Omental fat pad (tissue), 4 donors: ENCODE measurements around the gene GNMT. TPM values are rescaled to one million over a fixed set of nuclear protein-coding genes. Genes with fewer than 3 reads are reported as not detected.
A peak's percentile ranks its signal among the peaks of the same experiment; 100 is the strongest.

ENCODE experiments used
- ATAC-seq: fragments of 150-250 bp; one replicate; pipeline ENCODE4 v1.9.1; 2016; ENCODE audit warnings: mild to moderate bottlenecking, moderate library complexity; ENCODE audit not compliant: low FRiP score
- DNase-seq: peaks from one replicate; pipeline ENCODE4 v3.0.0-alpha.2; 2019; ENCODE audit warnings: low spot score
- CTCF ChIP-seq, 3 donors: fragments of 450-650 bp; IDR thresholded peaks; one replicate each; pipeline ENCODE4 v1.5.1; 2016 to 2017; ENCODE audit warnings: antibody characterized with exemption in 3 of 3, mild to moderate bottlenecking in 3 of 3, moderate library complexity in 2 of 3
- total RNA-seq, 4 donors: library from RNA; depleted of rRNA; stranded (reverse); fragments of >200 nt; gene quantifications; one replicate each; pipeline ENCODE4 v1.1.0, GENCODE V29; 2016

The GNMT gene
- total RNA-seq, 4 donors from 2014 or later, result 0.84 to 1.1 (median 1.0) TPM; not detected in 1

- no peak for DNase-seq
- no peak for ATAC-seq
- no peak for TF ChIP-seq CTCF (IDR thresholded peaks at IDR 0.05)
Observed at GRCh38 chr6:42981836-42982235, 21.3 kb downstream of the GNMT start.

GRCh38 chr6:42984001-42984923 is 23.7 kb downstream of the GNMT start, which contains the start of gene PPP2R5D:
PPP2R5D (plus strand) TSS chr6:42984570; CDS start chr6:42984678, 108 bp downstream.
- peak; percentile 97 for ATAC-seq
- peak; percentile 81 for DNase-seq
- TF ChIP-seq CTCF (IDR thresholded peaks at IDR 0.05), result no peak

- ATAC-seq (no peak), DNase-seq (no peak)
- no peak for TF ChIP-seq CTCF (IDR thresholded peaks at IDR 0.05)
Observed at GRCh38 chr6:42984924-42985475, 24.4 kb downstream of the GNMT start.

- no peak for ATAC-seq
- TF ChIP-seq CTCF (IDR thresholded peaks at IDR 0.05), result no peak
Observed at GRCh38 chr6:42987533-42988451, 27.2 kb downstream of the GNMT start.

GRCh38 chr6:42988486-42989020 is 28.0 kb downstream of the GNMT start:
- DNase-seq (no peak), ATAC-seq (no peak)
- no peak for TF ChIP-seq CTCF (IDR thresholded peaks at IDR 0.05)

More at GRCh38 chr6:42987533-42988451, 27.2 kb downstream of the GNMT start:
- DNase-seq, result no peak

- TF ChIP-seq CTCF (IDR thresholded peaks at IDR 0.05), result no peak
- ATAC-seq (no peak), DNase-seq (no peak)
Observed at GRCh38 chr6:42989923-42990322, 29.4 kb downstream of the GNMT start.
